Measurements from ENCODE around the gene ALKBH3.

ALKBH3 gene

DNA sequence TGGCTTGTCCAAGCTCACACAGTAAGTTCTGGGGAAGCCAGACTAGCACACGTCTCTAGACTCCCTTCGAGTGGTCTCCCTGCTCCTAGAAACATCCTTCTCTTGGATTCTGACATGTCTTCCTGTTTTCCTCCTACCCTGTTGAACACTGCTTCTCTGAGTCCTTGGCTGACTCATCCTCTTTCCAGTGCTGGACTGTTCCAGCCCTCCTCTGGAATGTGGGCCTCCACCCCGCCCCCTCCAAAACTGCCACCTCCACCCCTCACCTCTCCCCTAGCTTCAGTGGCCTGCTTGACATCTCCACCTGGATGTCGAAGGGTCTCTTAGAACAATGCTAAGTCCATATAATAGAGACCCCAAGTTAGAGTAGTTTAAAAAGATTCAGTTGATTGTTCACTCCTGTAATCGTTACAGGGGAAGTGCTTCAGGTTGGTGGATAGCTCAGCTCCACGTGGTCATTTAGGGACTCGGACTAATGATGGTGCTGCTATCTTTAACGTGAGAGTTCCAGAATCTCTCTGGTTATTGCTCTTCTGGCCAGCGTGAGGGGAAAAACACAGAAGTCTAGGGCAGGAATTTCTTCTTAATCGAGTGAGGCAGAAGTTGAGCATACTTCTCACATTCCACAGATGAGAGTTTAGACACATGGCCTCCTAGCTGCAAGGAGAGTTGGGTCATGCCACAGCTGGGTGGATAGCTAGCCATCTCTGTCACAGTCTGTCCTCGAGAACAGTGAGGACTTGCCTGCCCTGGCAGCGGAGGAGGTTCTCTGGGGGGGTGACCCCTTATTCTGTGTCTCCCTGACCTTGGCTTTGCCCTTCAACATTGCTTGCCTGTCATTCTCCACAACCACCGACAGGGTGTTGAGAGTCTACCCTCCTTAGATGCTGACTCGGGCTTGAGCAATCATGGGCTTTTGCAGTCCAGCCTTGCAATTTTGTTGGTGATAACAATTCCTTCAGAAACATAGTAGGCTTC, 57.1 kb downstream of the ALKBH3 start:
- FAIRE-seq (no peak), DNase-seq (ENCODE audit: insufficient read length, low spot score) (no peak)
- TF ChIP-seq, protein P1, sequence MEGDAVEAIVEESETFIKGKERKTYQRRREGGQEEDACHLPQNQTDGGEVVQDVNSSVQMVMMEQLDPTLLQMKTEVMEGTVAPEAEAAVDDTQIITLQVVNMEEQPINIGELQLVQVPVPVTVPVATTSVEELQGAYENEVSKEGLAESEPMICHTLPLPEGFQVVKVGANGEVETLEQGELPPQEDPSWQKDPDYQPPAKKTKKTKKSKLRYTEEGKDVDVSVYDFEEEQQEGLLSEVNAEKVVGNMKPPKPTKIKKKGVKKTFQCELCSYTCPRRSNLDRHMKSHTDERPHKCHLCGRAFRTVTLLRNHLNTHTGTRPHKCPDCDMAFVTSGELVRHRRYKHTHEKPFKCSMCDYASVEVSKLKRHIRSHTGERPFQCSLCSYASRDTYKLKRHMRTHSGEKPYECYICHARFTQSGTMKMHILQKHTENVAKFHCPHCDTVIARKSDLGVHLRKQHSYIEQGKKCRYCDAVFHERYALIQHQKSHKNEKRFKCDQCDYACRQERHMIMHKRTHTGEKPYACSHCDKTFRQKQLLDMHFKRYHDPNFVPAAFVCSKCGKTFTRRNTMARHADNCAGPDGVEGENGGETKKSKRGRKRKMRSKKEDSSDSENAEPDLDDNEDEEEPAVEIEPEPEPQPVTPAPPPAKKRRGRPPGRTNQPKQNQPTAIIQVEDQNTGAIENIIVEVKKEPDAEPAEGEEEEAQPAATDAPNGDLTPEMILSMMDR (IDR thresholded peaks at IDR 0.05; ENCODE audit: insufficient read depth, missing control alignments): no peak

- TF ChIP-seq, protein P1 (IDR thresholded peaks at IDR 0.05; ENCODE audit: insufficient read depth, missing control alignments): no peak
- DNase-seq (ENCODE audit: insufficient read length, low spot score) (peak; percentile 49), FAIRE-seq (peak; percentile 77)
These were observed 60.8 kb downstream of the ALKBH3 start for GRCh38 chr11:43941257-43941994.

DNA sequence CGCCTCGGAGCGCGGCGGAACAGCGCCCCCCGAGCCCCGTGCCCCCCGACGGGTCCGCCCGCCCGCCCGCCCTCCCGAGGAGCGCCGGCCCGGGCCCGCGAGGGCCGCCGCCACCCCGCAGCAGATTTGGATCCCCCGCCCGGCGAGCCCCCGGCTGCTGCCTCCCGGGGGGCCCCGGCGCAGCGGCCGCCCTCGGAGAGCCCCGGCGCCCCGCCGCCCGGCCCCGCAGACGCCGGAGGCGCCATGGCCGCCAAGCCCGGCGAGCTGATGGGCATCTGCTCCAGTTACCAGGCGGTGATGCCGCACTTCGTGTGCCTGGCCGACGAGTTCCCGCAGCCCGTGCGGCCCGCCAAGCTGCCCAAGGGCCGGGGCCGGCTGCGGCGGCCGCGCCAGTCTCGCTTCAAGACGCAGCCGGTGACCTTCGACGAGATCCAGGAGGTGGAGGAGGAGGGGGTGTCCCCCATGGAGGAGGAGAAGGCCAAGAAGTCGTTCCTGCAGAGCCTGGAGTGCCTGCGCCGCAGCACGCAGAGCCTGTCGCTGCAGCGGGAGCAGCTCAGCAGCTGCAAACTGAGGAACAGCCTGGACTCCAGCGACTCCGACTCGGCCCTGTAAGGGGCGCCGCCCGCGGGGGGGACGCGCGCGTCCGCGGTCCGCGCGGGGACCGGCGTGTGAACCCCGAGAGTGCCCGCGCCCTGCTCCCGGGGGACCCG, 62.2 kb downstream of the ALKBH3 start:
- DNase-seq (ENCODE audit: insufficient read length, low spot score) (no peak), FAIRE-seq (no peak)

GRCh38 chr11:43943372-43943930, 62.8 kb downstream of the ALKBH3 start:
- FAIRE-seq: no peak
- DNase-seq (ENCODE audit: insufficient read length, low spot score): no peak
- TF ChIP-seq, protein P1 (IDR thresholded peaks at IDR 0.05; ENCODE audit: insufficient read depth, missing control alignments): no peak

More for the DNA sequence above, 62.2 kb downstream of the ALKBH3 start:
- TF ChIP-seq, protein P1 (IDR thresholded peaks at IDR 0.05; ENCODE audit: insufficient read depth, missing control alignments): no peak

GRCh38 chr11:43943931-43944751, 63.5 kb downstream of the ALKBH3 start:
- TF ChIP-seq, protein P1 (IDR thresholded peaks at IDR 0.05; ENCODE audit: insufficient read depth, missing control alignments): no peak
- no peak for DNase-seq (ENCODE audit: insufficient read length, low spot score)
- no peak for FAIRE-seq

GRCh38 chr11:43944761-43945311, 64.2 kb downstream of the ALKBH3 start:
- FAIRE-seq (no peak), DNase-seq (ENCODE audit: insufficient read length, low spot score) (peak; percentile 67)
- TF ChIP-seq, protein P1 (IDR thresholded peaks at IDR 0.05; ENCODE audit: insufficient read depth, missing control alignments): peak; percentile 77
